SK-N-SH treated with all-trans-retinoic acid at 6 μM for 48 hours (cell line): Measurements from ENCODE around the gene CORO1C.

Source experiments
- ARNTL ChIP-seq: fragments of 450-650 bp; formaldehyde crosslinking; IDR thresholded peaks from 2 replicates; pipeline ENCODE4 v1.5.0; 2020; ENCODE audit warnings: low read depth, mild to moderate bottlenecking, moderate library complexity, borderline replicate concordance
- ESRRG ChIP-seq: fragments of 250-450 bp; sonication (Bioruptor Pico); IDR thresholded peaks from 2 replicates; pipeline ENCODE4 v1.6.1; 2021; ENCODE audit warnings: mild to moderate bottlenecking
- ISL1 ChIP-seq: fragments of 250-450 bp; sonication (Bioruptor Pico); IDR thresholded peaks from 2 replicates; pipeline ENCODE4 v2.1.2; 2022; ENCODE audit warnings: mild to moderate bottlenecking, moderate library complexity
- TOX ChIP-seq: fragments of 250-450 bp; sonication (Bioruptor Pico); IDR thresholded peaks from 2 replicates; pipeline ENCODE4 v1.8.0; 2021; ENCODE audit warnings: mild to moderate bottlenecking, moderate library complexity, borderline replicate concordance
- ZFP3 ChIP-seq: fragments of 250-450 bp; sonication (Bioruptor Pico); IDR thresholded peaks from 2 replicates; pipeline ENCODE4 v1.5.0; 2020; ENCODE audit warnings: mild to moderate bottlenecking, moderate library complexity
- ZNF565 ChIP-seq: fragments of 450-650 bp; formaldehyde crosslinking; conservative IDR thresholded peaks from 2 replicates; pipeline ENCODE4 v1.5.0; 2020; ENCODE audit warnings: low read depth, mild to moderate bottlenecking, moderate library complexity
- TF ChIP-seq, protein P1 (sequence below): fragments of 250-450 bp; sonication (Bioruptor Pico); IDR thresholded peaks from 2 replicates; pipeline ENCODE4 v1.8.0; 2020; ENCODE audit warnings: mild to moderate bottlenecking, moderate library complexity, borderline replicate concordance
- TF ChIP-seq, protein P2 (sequence below): fragments of 250-450 bp; sonication (Bioruptor Pico); IDR thresholded peaks from 2 replicates; pipeline ENCODE4 v1.5.1; 2020; ENCODE audit warnings: low read depth, mild to moderate bottlenecking, moderate library complexity
- TF ChIP-seq, protein P3 (sequence below): fragments of 250-450 bp; sonication (Bioruptor Pico); IDR thresholded peaks from 2 replicates; pipeline ENCODE4 v1.5.1; 2021; ENCODE audit warnings: mild to moderate bottlenecking, moderate library complexity
- TF ChIP-seq, protein P4 (sequence below): fragments of 250-450 bp; sonication (Bioruptor Pico); IDR thresholded peaks from 2 replicates; pipeline ENCODE4 v1.5.0; 2020; ENCODE audit warnings: mild to moderate bottlenecking, moderate library complexity

DNA sequence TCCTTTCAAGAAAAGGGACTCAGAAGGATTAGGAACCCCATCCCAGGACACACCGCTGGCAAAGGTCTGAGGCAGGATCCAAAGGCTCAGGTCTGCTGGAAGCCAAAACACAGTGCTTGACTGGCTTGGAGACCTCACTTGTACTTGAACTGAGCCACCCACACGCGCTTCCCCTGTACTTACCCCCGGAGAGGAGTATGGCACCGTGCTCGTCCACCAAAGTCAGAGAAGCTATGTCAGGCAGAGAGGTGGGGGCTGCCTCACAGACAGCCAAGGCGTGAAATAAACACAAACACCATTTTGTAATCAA lies 86.6 kb downstream of the CORO1C start:
- no peak for TF ChIP-seq ARNTL
- no peak for TF ChIP-seq ISL1 (CRISPR knock-in tag)
- TF ChIP-seq, protein P1, sequence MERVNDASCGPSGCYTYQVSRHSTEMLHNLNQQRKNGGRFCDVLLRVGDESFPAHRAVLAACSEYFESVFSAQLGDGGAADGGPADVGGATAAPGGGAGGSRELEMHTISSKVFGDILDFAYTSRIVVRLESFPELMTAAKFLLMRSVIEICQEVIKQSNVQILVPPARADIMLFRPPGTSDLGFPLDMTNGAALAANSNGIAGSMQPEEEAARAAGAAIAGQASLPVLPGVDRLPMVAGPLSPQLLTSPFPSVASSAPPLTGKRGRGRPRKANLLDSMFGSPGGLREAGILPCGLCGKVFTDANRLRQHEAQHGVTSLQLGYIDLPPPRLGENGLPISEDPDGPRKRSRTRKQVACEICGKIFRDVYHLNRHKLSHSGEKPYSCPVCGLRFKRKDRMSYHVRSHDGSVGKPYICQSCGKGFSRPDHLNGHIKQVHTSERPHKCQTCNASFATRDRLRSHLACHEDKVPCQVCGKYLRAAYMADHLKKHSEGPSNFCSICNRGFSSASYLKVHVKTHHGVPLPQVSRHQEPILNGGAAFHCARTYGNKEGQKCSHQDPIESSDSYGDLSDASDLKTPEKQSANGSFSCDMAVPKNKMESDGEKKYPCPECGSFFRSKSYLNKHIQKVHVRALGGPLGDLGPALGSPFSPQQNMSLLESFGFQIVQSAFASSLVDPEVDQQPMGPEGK (CRISPR knock-in tag) = no peak
- TF ChIP-seq TOX (CRISPR knock-in tag) = no peak
- no peak for TF ChIP-seq ESRRG
- TF ChIP-seq, protein P2, sequence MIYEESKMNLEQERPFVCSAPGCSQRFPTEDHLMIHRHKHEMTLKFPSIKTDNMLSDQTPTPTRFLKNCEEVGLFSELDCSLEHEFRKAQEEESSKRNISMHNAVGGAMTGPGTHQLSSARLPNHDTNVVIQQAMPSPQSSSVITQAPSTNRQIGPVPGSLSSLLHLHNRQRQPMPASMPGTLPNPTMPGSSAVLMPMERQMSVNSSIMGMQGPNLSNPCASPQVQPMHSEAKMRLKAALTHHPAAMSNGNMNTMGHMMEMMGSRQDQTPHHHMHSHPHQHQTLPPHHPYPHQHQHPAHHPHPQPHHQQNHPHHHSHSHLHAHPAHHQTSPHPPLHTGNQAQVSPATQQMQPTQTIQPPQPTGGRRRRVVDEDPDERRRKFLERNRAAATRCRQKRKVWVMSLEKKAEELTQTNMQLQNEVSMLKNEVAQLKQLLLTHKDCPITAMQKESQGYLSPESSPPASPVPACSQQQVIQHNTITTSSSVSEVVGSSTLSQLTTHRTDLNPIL = no peak
- no peak for TF ChIP-seq ZFP3 (CRISPR knock-in tag)
- no peak for TF ChIP-seq ZNF565
- TF ChIP-seq, protein P3, sequence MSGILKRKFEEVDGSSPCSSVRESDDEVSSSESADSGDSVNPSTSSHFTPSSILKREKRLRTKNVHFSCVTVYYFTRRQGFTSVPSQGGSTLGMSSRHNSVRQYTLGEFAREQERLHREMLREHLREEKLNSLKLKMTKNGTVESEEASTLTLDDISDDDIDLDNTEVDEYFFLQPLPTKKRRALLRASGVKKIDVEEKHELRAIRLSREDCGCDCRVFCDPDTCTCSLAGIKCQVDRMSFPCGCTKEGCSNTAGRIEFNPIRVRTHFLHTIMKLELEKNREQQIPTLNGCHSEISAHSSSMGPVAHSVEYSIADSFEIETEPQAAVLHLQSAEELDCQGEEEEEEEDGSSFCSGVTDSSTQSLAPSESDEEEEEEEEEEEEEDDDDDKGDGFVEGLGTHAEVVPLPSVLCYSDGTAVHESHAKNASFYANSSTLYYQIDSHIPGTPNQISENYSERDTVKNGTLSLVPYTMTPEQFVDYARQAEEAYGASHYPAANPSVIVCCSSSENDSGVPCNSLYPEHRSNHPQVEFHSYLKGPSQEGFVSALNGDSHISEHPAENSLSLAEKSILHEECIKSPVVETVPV (CRISPR knock-in tag) = no peak
- TF ChIP-seq, protein P4, sequence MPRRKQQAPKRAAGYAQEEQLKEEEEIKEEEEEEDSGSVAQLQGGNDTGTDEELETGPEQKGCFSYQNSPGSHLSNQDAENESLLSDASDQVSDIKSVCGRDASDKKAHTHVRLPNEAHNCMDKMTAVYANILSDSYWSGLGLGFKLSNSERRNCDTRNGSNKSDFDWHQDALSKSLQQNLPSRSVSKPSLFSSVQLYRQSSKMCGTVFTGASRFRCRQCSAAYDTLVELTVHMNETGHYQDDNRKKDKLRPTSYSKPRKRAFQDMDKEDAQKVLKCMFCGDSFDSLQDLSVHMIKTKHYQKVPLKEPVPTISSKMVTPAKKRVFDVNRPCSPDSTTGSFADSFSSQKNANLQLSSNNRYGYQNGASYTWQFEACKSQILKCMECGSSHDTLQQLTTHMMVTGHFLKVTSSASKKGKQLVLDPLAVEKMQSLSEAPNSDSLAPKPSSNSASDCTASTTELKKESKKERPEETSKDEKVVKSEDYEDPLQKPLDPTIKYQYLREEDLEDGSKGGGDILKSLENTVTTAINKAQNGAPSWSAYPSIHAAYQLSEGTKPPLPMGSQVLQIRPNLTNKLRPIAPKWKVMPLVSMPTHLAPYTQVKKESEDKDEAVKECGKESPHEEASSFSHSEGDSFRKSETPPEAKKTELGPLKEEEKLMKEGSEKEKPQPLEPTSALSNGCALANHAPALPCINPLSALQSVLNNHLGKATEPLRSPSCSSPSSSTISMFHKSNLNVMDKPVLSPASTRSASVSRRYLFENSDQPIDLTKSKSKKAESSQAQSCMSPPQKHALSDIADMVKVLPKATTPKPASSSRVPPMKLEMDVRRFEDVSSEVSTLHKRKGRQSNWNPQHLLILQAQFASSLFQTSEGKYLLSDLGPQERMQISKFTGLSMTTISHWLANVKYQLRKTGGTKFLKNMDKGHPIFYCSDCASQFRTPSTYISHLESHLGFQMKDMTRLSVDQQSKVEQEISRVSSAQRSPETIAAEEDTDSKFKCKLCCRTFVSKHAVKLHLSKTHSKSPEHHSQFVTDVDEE (CRISPR knock-in tag) = no peak
